CD4-positive, CD25-positive, alpha-beta regulatory T cell (primary cell): ENCODE results near the gene PCDHA4. TPM values are rescaled to one million over a fixed set of nuclear protein-coding genes. Genes with fewer than 3 reads are reported as not detected.
"Not testable (repeated sequence)": the region's sequence is repeated elsewhere in the genome, so short reads cannot be mapped to it uniquely, and the experiment has no call there.

ENCODE experiments used
- ATAC-seq, 2 donors: fragments of 150-1000 bp; cut with Tn5 transposase; one replicate each; pipeline ENCODE4 v1.10.0; 2021; ENCODE audit warnings: low read depth in 2 of 2, moderate number of reproducible peaks in 2 of 2, moderate library complexity in 1 of 2
- DNase-seq, 3 donors: peaks; one replicate each; pipeline versions ENCODE4 v3.0.0 to v3.0.0-alpha.2; 2012 to 2022; ENCODE audit warnings: mixed read lengths in 1 of 3
- H3K27ac ChIP-seq: one replicate; pipeline ENCODE4 v1.7.0; 2013; ENCODE audit warnings: mild to moderate bottlenecking, low read length; ENCODE audit not compliant: insufficient read depth, poor library complexity, severe bottlenecking
- H3K27me3 ChIP-seq: one replicate; pipeline ENCODE4 v1.7.0; 2013; ENCODE audit warnings: low read length; ENCODE audit not compliant: control insufficient read depth, insufficient read depth
- H3K36me3 ChIP-seq: one replicate; pipeline ENCODE4 v1.7.0; 2013; ENCODE audit warnings: mild to moderate bottlenecking, low read length, moderate library complexity; ENCODE audit not compliant: control insufficient read depth, insufficient read depth
- H3K4me1 ChIP-seq: 2 replicates; pipeline ENCODE4 v1.7.0; 2013; ENCODE audit warnings: mild to moderate bottlenecking, low read length; ENCODE audit not compliant: insufficient read depth, control insufficient read depth, poor library complexity, severe bottlenecking
- H3K4me3 ChIP-seq: one replicate; pipeline ENCODE4 v1.7.0; 2013; ENCODE audit warnings: low read depth, mild to moderate bottlenecking, low read length, moderate library complexity
- H3K9me3 ChIP-seq, 2 experiments: 1 replicate in 1 of 2; 2 replicates in 1 of 2; pipeline ENCODE4 v1.7.0; 2013; ENCODE audit warnings: low read length in 2 of 2, mild to moderate bottlenecking in 1 of 2, moderate library complexity in 1 of 2; ENCODE audit not compliant: control insufficient read depth in 2 of 2
- H3K27ac Mint-ChIP-seq, 3 donors: one replicate each; pipeline ENCODE4 v1.8.0; 2020 to 2022; ENCODE audit warnings: mild to moderate bottlenecking in 3 of 3, mixed read lengths in 3 of 3, moderate library complexity in 2 of 3
- H3K27me3 Mint-ChIP-seq: one replicate; pipeline ENCODE4 v1.8.0; 2022; ENCODE audit warnings: mild to moderate bottlenecking, mixed read lengths
- H3K36me3 Mint-ChIP-seq: one replicate; pipeline ENCODE4 v1.8.0; 2020; ENCODE audit warnings: mixed read lengths
- H3K4me1 Mint-ChIP-seq, 4 donors: one replicate each; pipeline ENCODE4 v1.8.0; 2020 to 2022; ENCODE audit warnings: mixed read lengths in 4 of 4, mild to moderate bottlenecking in 1 of 4
- H3K4me3 Mint-ChIP-seq, 4 donors: one replicate each; pipeline ENCODE4 v1.8.0; 2020 to 2022; ENCODE audit warnings: mild to moderate bottlenecking in 4 of 4, mixed read lengths in 4 of 4, moderate library complexity in 3 of 4
- H3K9me3 Mint-ChIP-seq, 7 donors: one replicate each; pipeline ENCODE4 v1.8.0; 2020 to 2022; ENCODE audit warnings: mixed read lengths in 7 of 7, mild to moderate bottlenecking in 3 of 7, moderate library complexity in 2 of 7
- polyA plus RNA-seq, 4 donors: library from polyadenylated mRNA; unstranded; fragments of 300-500 nt; fragmentation: Illumina TruSeq; gene quantifications; one replicate each; pipeline ENCODE4 v1.2.3, GENCODE V29; 2021
- total RNA-seq: library from RNA; stranded (reverse); gene quantifications from one replicate; pipeline ENCODE4 v1.2.3, GENCODE V29; 2022

The PCDHA4 gene
- total and polyA plus RNA-seq, 5 donors from 2014 or later: not detected

DNA sequence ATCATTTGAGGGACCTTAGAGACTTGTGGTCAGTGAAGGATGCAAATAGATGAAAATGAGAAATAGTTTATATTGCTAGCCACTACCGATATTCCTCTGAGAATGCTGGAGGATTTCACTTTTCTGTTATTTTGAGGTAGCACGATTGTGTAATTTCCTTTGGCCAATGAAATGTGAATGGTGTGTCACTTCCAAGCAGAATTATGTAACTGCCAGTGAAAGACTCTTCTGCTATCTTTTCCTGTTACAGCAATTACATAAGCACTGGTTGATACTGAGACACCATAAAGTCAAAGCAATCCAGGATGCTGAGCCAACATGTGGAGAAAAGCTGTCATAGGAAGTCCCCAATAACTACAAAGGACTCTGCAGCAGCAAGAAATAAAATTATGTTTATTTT is 15.8 kb upstream of the PCDHA4 start:
- no peaks in the 10 kb centered on the region for H3K36me3 ChIP-seq
- H3K9me3 Mint-ChIP-seq: peaks cover 3 to 60% (median 10%) of the 10 kb centered on the region in 7 donors
- no peak overlapping the region for H3K27ac Mint-ChIP-seq
- H3K27me3 ChIP-seq: peaks cover 5% of the 10 kb centered on the region
- peaks cover 37 to 78% of the 10 kb centered on the region in 2 experiments for H3K9me3 ChIP-seq
- no peak overlapping the region for H3K27ac ChIP-seq
- peaks cover 10% of the 10 kb centered on the region for H3K27me3 Mint-ChIP-seq
- no peak overlapping the region for H3K4me3 Mint-ChIP-seq
- no peak for ATAC-seq
- H3K36me3 Mint-ChIP-seq: no peaks in the 10 kb centered on the region
- no peaks in the 10 kb centered on the region for H3K4me1 Mint-ChIP-seq
- H3K4me3 ChIP-seq: no peak overlapping the region
- H3K4me1 ChIP-seq: no peaks in the 10 kb centered on the region
- no peak for DNase-seq

DNA sequence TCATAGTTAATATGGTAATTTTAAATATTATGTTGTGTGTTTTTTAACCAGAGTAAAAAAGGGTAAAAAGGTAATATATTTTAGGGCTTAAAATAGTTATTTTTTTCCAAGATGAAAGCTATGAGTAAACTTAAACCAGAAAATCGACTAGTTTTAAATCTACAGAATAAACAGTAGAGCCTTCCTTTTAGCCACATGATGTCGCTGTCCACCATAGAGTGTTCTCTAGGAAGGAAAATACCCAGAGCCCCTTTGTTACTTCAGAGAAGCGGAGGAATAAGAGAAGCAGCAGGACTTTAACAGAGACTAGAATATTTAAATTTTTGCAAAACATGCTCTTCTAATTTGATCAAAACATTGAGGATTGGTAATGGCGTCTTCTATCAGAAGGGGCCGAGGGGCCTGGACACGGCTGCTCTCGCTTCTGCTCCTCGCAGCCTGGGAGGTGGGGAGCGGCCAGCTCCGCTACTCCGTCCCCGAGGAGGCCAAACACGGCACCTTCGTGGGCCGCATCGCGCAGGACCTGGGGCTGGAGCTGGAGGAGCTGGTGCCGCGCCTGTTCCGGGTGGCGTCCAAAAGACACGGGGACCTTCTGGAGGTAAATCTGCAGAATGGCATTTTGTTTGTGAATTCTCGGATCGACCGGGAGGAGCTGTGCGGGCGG is 12.1 kb upstream of the PCDHA4 start, which contains the start of gene PCDHA2:
PCDHA2 (plus strand) TSS at position 258 of the 664 bp plus-strand sequence.
- peaks cover 2 to 48% (median 11%) of the 10 kb centered on the region in 7 donors for H3K9me3 Mint-ChIP-seq
- H3K27me3 Mint-ChIP-seq: peaks cover 7% of the 10 kb centered on the region
- ATAC-seq (no peak), DNase-seq (no peak)
- H3K4me3 ChIP-seq: no peak within 1 kb of the TSS
- H3K4me3 Mint-ChIP-seq: no peak within 1 kb of the TSS
- no peaks in the 10 kb centered on the region for H3K4me1 ChIP-seq
- peaks cover 2% of the 10 kb centered on the region for H3K27me3 ChIP-seq
- peaks cover 34 to 50% of the 10 kb centered on the region in 2 experiments for H3K9me3 ChIP-seq
- H3K27ac ChIP-seq: no peak within 1 kb of the TSS
- H3K36me3 ChIP-seq: no peaks in the 10 kb centered on the region
- no peaks in the 10 kb centered on the region for H3K4me1 Mint-ChIP-seq
- no peak within 1 kb of the TSS for H3K27ac Mint-ChIP-seq
- H3K36me3 Mint-ChIP-seq: no peaks in the 10 kb centered on the region

DNA sequence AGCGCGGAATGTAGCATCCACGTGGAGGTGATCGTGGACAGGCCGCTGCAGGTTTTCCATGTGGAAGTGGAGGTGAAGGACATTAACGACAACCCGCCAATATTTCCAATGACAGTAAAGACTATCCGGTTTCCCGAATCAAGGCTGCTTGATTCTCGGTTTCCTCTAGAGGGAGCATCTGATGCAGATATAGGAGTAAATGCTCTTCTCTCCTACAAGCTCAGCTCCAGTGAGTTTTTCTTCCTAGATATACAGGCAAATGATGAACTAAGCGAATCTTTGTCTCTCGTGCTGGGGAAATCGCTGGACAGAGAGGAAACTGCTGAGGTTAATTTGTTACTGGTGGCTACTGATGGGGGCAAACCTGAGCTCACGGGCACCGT is 11.6 kb upstream of the PCDHA4 start:
- Mint-ChIP-seq H3K36me3 (no peaks in the 10 kb centered on the region), H3K4me1 (no peaks in the 10 kb centered on the region), H3K27me3 (peaks cover 4% of the 10 kb centered on the region), H3K9me3 (peaks cover 2 to 52% (median 11%) of the 10 kb centered on the region in 7 donors), H3K27ac (no peak overlapping the region), H3K4me3 (no peak overlapping the region)
- Histone ChIP-seq H3K36me3 (no peaks in the 10 kb centered on the region), H3K27me3 (peaks cover 2% of the 10 kb centered on the region), H3K9me3 (peaks cover 34 to 45% of the 10 kb centered on the region in 2 experiments), H3K4me1 (no peaks in the 10 kb centered on the region), H3K27ac (no peak overlapping the region), H3K4me3 (no peak overlapping the region)
- DNase-seq (no peak), ATAC-seq (no peak)

DNA sequence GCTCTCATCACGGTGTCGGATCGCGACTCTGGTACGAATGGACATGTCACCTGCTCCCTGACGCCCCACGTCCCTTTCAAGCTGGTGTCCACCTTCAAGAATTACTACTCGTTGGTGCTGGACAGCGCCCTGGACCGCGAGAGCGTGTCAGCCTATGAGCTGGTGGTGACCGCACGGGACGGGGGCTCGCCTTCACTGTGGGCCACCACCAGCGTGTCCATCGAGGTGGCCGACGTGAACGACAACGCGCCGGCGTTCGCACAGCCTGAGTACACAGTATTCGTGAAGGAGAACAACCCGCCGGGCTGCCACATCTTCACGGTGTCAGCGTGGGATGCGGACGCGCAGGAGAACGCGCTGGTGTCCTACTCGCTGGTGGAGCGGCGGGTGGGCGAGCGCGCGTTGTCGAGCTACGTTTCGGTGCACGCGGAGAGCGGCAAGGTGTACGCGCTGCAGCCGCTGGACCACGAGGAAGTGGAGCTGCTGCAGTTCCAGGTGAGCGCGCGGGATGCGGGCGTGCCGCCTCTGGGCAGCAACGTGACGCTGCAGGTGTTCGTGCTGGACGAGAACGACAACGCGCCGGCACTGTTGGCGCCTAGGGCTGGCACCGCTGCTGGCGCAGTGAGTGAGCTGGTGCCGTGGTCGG is 10.7 kb upstream of the PCDHA4 start:
- not testable (repeated sequence) for H3K4me3 ChIP-seq, ATAC-seq, DNase-seq, H3K36me3 ChIP-seq, H3K27me3 ChIP-seq, H3K27ac Mint-ChIP-seq, H3K4me3 Mint-ChIP-seq, H3K4me1 Mint-ChIP-seq, H3K36me3 Mint-ChIP-seq, H3K4me1 ChIP-seq, H3K27me3 Mint-ChIP-seq, H3K27ac ChIP-seq
- peaks cover 33 to 53% of the 10 kb centered on the region in 2 experiments for H3K9me3 ChIP-seq
- peaks cover under 1 to 49% (median 12%) of the 10 kb centered on the region in 7 donors for H3K9me3 Mint-ChIP-seq

DNA sequence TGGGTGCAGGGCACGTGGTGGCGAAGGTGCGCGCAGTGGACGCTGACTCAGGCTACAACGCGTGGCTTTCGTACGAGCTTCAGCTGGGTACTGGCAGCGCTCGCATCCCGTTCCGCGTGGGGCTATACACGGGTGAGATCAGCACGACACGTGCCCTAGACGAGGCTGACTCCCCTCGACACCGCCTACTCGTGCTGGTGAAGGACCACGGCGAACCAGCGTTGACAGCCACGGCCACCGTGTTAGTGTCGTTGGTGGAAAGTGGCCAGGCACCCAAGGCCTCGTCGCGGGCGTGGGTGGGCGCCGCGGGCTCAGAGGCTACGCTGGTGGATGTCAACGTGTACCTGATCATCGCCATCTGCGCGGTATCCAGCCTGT is 10.2 kb upstream of the PCDHA4 start:
- Mint-ChIP-seq H3K27me3 (peaks cover 4% of the 10 kb centered on the region), H3K4me3 (no peak overlapping the region), H3K9me3 (peaks cover 0 to 46% (median 10%) of the 10 kb centered on the region in 7 donors), H3K27ac (no peak overlapping the region), H3K36me3 (no peaks in the 10 kb centered on the region), H3K4me1 (no peaks in the 10 kb centered on the region)
- peaks cover 31 to 54% of the 10 kb centered on the region in 2 experiments for H3K9me3 ChIP-seq
- DNase-seq: no peak
- no peak for ATAC-seq
- no peak overlapping the region for H3K27ac ChIP-seq
- no peaks in the 10 kb centered on the region for H3K4me1 ChIP-seq
- no peak overlapping the region for H3K4me3 ChIP-seq
- H3K36me3 ChIP-seq: no peaks in the 10 kb centered on the region
- peaks cover 2% of the 10 kb centered on the region for H3K27me3 ChIP-seq

DNA sequence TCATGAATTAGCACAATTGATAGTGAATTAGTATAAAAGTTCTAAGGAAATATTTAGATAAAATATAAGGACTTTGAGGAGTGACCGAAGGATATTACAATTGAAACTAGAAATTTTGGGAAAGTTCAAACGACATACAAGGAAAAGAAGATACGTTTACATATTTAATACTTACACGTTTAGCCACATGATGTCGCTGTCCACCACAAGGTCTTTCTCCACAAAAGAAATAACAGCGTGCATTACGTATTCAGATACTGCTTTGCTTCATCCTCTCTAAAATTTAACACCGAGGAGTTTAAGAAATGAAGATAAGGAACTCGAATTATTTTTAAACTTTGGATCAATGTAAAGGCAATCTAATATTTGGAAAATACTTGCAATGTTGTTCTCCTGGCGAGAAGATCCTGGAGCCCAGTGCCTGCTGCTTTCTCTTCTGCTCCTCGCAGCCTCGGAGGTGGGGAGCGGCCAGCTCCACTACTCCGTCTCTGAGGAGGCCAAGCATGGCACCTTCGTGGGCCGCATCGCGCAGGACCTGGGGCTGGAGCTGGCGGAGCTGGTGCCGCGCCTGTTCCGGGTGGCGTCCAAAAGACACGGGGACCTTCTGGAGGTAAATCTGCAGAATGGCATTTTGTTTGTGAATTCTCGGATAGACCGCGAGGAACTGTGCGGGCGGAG is 5.9 kb upstream of the PCDHA4 start, which contains the start of gene PCDHA3:
PCDHA3 (plus strand) TSS at position 242 of the 678 bp plus-strand sequence.
- no peak within 1 kb of the TSS for H3K4me3 ChIP-seq
- H3K4me1 Mint-ChIP-seq: no peaks in the 10 kb centered on the region
- peaks cover 6 to 32% of the 10 kb centered on the region in 2 experiments for H3K9me3 ChIP-seq
- H3K27me3 Mint-ChIP-seq: peaks cover 5% of the 10 kb centered on the region
- peak in 1 of 3 donors; percentile 6 for DNase-seq
- H3K27me3 ChIP-seq: no peaks in the 10 kb centered on the region
- H3K27ac Mint-ChIP-seq: no peak within 1 kb of the TSS
- H3K27ac ChIP-seq: no peak within 1 kb of the TSS
- no peaks in the 10 kb centered on the region for H3K36me3 ChIP-seq
- ATAC-seq: no peak
- no peak within 1 kb of the TSS for H3K4me3 Mint-ChIP-seq
- H3K4me1 ChIP-seq: no peaks in the 10 kb centered on the region
- H3K36me3 Mint-ChIP-seq: no peaks in the 10 kb centered on the region
- peaks cover 0 to 39% (median 10%) of the 10 kb centered on the region in 7 donors for H3K9me3 Mint-ChIP-seq

DNA sequence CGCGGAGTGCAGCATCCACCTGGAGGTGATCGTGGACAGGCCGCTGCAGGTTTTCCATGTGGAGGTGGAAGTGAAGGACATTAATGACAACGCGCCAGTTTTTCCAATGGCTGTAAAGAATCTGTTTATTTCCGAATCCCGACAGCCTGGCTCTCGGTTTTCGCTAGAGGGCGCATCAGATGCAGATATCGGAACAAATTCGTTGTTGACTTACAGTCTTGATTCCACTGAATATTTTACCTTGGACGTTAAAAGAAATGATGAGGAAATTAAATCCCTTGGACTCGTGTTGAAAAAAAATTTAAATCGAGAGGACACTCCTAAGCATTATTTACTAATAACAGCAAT is 5.4 kb upstream of the PCDHA4 start:
- Histone ChIP-seq H3K9me3 (peaks cover 8 to 35% of the 10 kb centered on the region in 2 experiments), H3K4me1 (no peaks in the 10 kb centered on the region), H3K4me3 (no peak overlapping the region), H3K36me3 (no peaks in the 10 kb centered on the region), H3K27me3 (no peaks in the 10 kb centered on the region), H3K27ac (no peak overlapping the region)
- Mint-ChIP-seq H3K9me3 (peaks cover 0 to 40% (median 11%) of the 10 kb centered on the region in 7 donors), H3K27me3 (peaks cover 8% of the 10 kb centered on the region), H3K27ac (no peak overlapping the region), H3K36me3 (no peaks in the 10 kb centered on the region), H3K4me3 (no peak overlapping the region), H3K4me1 (no peaks in the 10 kb centered on the region)
- DNase-seq (no peak), ATAC-seq (no peak)
